GM19395 (cell line): ENCODE measurements around the gene BHLHE40.

Experiments
- ATAC-seq: cut with Tn5 transposase; IDR thresholded peaks from one replicate; pipeline ENCODE4 v1.9.1; 2021; ENCODE audit warnings: mild to moderate bottlenecking, moderate library complexity; ENCODE audit not compliant: unreplicated experiment

The BHLHE40 gene

DNA sequence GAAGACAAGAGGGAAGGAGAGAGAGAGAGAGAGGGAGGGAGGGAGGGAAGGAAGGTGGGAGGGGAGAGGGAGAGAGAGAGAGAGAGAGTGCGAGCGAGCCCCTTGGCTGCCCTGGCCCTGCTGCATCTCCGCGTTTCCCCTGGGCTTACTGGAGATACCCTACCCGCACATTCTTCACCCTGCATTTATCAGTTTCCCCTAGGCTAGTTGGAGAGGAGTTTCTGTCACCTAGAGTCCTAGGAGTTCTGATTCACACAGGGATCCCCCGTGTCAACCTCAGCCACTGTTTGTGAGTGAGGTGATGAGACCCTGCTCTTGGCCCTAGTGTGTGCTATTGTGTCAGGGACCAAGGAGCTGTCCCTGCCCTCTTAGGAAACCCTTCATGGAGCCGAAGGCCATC is 18.7 kb downstream of the BHLHE40 start:
- no peak for ATAC-seq

DNA sequence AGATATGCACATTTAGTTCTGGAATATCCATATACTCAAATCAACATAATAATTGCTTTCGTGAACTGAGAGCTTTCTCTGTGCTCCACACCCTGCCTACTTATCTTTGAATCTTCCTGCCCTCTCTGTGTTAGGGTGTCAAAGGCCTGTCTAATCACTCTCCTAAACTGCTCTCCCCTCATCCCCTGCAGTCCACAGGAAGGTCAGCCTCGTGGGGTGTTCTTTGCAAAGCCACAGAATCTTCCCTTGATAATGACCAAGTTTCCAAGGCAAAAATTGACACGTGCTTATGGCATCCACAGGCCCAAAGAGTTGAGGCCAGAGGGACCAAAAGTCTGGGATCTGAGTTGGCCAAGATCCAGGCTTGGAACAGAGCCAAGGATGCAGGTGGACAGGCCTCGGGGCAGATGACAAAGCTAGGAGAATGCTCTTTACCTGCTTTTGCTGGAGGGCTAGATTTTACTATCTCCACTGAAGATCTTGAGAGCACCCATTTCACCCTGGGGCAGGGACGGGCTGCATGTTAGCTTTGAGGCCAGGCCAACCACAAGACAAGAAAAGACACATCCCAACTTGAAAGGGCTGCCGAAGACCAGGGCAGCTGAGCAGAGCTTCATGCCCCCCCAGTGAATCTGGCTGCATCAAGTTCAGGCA is 20.4 kb downstream of the BHLHE40 start:
- no peak for ATAC-seq

DNA sequence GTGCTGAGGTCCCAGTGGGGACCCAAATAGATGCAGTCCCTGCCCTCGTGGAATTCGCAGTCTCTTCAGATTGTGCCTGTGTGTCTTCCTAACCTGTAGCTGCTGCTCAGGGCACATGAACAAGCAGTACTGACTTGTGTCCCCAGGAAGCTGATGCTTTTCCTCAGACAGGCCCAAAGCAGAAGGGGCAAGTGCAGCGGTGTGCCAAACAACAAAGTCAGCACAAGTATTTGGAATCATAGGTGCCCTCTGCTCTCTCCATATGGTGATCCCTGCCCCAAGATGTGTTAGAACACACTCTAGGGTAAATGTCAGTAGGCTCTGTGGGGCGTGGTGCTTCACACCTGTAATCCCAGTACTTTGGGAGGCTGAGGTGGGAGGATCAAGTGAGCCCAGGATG is 21.9 kb downstream of the BHLHE40 start:
- ATAC-seq = no peak

DNA sequence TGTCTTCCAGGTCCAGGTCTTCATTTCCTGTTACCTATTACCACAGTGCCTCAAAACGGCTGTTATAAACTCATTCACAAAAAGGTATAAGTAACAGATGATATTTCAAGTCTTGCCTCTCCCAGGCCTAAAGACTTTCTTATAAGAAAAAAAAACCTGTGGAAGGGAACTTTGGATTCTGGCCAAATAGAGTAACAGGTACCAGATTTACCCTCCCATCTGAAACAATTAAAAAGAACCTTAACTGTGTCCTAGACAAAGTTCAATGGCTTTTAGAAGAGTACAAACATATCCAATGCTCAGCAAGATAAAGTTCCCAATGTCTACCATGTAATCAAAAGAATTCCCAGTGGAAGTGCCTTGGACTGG is 22.6 kb downstream of the BHLHE40 start:
- ATAC-seq = no peak

DNA sequence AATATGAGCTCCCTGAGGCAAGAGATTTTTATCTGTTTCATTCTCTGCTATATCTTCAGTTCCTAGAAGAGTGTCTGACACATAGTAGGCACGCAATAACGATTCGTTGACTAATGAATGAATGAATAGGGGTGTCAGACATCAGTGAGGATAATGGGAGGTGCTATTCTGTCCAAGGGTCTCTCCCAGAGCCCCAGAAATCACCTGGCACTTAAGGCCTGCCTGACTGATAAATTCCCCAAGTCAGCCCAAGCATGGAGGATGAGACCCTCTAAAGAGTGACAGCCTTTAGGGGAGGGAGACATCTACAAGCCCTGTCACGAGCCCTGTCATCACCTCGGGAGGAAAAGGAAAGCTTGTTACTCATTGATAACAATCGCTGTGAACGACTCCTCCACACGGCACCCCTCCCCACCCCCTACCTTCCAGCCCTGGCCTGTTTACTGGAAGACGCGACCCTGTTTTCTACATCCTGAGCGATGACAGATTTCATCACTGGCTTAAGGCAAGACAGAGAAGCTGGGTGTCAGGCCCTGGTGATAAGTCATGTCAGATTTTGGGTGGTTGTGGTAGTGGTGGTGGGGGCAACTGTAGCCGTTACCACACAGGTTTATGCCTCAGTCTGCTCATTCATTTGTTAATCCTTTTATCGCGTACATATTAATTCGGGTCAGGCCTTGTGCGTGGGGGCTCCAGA is 23.1 kb downstream of the BHLHE40 start:
- no peak for ATAC-seq

DNA sequence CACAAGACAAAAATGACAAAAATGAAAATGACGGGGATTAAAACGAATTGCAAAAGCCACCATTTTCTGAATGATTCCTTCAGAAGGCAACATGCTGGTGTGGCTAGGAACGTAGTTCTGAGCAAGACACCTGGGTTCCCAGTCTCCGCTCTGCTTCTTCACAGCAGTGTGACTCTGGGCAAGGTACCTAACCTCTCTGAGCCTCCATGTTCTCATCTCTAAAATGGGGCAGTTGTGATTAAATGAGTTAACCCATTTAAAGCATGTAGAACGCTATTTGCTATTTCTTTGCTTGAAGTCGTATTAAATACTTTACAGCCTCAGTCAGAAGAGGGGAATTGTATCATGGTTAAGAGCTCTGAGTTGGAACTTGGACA is 23.6 kb downstream of the BHLHE40 start:
- no peak for ATAC-seq

DNA sequence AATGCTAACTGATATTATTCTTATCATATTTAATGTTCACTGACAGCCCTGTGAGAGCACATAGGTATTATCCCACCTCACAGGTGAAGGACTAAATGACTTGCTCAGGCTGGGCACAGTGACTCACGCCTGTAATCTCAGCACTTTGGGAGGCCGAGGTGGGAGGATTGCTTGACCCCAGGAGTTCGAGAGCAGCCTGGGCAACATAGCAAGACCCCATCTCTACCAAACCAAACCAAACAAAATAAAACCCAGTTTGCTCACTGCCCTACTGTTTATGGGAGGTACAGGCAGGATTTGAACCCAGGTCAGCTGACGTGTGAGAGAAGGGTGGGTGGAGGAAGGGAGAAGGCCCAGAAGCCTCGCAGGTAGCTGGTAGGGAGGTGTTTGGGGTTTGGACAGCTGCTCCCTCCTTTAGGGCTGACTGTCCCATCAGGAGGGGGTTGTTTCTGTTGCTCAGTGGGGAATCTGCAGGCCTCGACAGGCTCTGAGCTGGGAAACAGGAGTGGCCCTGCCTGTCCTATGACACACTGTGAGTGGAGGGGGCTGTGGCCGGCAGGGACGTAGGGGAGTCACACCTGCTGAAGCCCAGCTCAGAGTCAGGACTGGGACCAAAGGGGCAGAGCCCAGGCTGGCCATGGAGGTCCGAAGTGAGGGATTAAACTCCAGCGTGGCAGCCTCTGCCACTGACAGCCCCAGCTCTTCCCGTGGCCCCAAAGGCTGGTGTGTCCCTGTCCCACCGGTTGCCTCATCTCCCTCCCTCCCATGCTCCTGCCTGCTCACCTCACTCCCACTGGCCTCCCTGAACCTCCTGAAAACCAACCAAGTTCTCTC is 25.3 kb downstream of the BHLHE40 start:
- ATAC-seq = no peak

DNA sequence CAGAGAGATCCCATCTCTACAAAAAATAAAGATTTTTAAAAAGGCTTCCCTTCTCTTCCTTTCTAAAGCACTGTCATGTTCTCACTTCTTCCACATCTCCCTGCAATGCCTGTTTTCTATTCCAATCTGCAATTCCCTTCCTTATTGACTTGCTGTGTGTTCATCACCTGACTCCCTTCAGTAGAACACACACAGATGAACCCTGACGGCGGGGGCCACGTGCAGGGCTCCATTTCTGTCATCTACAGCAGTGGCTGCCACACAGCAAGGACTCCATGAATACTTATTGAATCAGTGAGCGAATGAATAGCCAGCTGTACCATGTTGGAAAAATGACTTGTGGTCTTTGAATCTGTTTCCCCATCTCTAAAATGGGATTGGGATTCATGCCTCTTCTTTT is 26.1 kb downstream of the BHLHE40 start:
- no peak for ATAC-seq

DNA sequence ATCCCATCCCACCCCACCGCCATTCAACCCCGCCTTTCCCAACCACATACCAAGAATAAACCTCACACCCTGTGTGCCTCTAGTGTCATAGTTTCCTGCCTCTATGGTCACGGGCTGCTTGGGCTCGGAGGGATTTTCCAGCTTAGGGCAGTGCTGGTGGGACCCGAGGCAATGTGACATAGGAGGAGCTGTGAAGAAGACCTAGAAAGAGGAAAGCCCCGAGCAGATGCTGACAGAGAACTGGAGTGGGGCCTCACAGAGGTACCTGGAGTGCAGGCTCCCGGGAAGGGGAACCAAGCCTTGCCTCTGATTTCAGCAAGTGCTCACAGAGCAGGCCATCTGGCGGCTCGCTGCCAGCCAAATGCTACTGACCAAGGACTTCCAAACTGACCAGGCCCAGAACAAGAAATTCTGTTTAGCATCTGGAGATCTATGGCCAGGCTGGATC is 27.5 kb downstream of the BHLHE40 start:
- peak; percentile 67 for ATAC-seq

DNA sequence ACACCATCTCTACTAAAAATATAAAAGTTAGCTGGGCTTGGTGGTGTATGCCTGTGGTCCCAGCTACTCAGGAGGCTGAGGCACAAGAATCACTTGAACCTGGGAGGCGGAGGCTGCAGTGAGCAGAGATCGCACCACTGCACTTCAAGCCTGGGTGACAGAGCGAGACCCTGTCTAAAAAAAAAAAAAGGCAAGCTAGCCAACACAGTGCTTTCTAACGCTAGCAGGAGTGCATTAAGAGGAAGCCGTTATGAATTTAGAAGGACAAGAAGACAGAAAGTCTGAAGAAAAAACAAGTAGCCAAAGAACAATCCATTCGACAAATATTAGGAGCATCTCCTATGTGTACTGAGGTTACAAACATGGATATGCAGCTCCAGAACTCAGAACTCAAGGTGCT is 28.6 kb downstream of the BHLHE40 start:
- no peak for ATAC-seq

DNA sequence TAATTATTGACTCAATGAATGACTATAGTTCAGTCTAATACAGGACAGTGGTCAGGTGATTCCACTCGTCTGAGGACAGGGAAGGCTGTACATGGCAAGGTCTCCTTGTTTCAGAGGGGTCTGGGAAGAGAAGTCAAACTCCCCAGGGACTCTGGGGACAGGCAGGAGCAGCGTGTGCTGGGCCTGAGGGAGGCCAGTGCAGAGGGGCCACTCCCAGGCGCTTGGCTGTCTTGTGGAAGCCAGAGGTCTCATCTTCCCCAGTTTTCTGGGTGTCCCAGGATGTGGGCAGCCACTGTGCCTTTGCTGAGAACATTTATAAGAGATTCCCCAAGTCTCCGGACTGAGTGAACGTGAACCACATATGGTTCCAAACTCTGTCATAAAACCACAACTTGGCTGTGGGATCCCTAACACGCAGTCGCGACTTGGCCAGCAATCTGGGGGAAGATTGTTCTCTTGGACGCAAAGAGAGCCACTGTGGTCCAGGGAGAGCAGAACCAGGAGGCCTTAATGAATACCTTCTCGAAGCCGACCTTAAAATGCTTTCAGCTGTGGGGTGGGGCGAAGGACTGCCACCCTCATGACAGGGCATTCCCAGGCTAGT is 30.4 kb downstream of the BHLHE40 start:
- no peak for ATAC-seq

DNA sequence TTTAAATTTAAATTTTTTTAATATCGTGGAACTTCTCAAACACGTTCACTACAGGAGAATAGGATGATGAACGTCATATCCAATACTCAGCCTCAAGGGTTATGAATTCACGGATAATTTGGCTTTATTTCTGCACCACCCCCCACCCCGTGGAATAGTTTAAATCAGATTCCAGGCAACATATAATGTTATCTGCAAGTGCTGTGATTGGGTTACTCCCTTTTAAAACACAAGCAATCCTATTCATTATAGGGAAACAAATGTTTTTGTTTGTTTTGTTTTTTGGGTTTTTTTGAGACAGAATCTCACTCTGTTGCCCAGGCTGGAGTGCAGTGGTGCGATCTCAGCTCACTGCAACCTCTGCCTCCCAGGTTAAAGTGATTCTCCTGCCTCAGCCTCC is 30.9 kb downstream of the BHLHE40 start:
- ATAC-seq = no peak

DNA sequence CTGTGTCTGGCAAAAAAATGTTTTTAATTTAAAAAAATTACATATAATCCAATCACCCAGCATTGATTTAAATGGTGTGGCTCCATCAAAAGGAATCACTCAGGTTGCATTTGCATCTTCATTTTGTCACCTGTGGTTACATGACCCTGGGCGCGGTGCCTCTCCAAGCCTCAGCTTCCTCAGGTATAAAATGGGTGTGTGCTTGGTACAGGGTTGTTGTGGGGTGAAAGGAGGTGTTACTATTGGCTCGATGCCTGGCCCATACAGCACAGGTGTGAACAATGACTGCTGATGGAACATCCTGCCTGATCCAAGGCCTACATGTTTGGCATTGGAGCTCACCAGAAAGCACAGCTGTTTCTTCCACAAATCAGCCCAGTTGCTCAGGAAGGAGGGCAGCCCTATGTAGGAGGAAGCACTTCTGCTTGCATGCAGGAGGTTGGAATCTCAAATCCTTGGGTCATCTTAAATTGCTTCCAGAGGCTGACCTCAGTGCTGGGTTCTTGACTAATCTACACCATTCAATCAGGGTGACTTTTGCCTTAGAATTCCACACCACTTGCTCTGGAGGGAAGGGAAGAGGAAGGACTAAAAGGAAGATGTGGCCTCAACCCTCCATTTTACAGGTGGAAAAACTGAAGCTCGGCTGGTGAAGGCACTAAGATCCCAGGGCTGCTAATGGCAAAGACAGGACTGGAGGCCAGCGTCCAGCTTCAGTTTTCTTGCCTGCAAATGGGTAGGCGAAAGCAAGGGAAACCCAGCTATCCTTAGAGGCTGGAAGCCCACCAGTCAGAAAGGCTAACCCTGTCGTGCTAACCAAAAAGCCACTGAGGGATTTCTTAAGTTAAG is 31.7 kb downstream of the BHLHE40 start:
- ATAC-seq = no peak

DNA sequence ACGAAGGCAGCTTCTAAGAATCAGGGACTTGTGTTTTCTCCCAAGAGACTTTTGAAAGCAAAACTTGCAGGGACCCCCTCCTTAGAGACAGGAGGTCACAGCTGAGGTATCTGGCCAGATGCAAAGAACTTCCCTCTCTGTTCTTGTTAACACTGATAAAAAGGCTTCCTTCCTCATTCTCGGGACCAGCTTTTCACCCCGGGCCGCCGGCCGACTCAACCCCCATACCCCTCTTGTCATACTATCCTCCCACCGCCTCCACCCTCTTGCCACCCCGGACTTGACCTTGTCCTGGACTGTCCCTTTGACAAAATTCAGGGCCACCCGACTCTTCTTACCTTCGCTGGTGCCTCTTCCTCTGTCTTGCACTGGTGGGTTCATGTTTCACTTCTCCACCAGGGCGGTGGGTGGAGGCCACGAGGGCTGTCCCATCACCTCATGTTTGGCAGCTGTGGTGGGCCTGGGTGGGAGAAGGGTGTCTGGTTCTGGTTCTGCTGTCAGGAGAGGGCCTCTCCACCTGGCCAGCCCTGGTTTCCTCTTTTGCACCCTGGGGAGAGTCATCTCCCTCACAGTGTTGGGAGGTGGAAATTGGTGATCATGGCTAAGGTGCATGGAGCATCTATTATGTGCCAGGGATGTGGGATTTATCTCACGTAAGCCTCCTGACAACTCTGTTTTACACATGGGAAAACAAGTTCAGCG is 32.5 kb downstream of the BHLHE40 start:
- peak; percentile 64 for ATAC-seq

DNA sequence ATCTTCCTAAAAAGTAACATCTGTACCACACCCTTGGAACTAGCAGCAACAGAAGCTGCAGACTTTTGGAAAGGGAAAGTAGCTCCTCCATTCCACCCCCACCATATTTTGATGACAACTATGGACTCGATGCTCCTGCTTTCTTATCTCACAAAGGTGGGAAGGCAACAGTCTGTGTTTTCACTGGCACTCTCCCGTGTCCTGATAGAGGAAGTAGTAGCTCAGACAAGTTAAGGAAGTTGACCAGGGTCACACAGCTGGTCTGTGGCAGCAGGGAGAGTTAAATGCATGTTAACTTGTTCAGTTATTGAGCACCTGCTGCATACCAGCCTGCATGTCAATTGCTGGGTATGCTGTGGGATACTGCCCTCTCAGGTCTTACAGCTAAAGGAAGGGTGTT is 33.1 kb downstream of the BHLHE40 start:
- ATAC-seq = no peak

DNA sequence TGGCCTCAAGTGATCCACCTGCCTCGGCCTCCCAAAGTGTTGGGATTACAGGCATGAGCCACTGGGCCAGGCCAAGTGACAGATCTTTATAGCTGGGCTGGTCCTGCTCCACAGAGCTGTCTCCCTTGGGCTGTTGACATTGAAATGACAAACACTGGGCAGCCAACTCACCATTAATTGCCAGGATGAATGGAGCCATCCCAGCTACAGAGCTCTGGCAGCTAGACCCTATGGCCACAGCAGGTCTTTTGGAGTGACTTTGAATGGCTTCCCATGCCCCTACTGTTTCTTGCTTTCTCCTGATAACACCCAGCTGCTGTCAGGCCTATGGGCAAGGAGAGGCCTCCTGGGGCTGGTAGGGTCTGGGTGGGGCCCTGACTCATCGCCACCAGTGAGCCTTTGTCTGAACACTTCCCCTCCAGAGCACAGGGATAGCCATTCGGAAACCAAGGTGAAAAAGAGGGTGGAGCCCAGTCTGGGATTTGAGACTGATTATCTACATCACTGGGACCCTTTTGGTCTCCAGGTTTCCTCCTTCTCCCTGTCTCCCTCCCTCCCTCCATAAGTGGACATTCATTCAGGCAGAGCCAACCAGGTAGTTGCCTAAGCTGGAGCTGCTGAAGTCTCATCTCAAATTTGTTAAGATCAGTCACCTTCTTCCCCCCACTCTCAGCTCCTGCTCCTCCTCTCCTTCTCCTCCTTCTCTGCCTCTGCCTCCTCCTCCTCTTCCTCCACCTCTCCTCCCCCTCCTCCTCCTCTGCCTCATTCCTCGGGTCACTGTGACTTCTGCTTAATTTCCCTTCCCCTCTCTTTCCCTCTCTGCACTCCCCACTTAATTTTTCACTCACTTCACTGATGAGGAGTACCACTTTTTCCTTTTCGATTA is 34.0 kb downstream of the BHLHE40 start:
- ATAC-seq = no peak

DNA sequence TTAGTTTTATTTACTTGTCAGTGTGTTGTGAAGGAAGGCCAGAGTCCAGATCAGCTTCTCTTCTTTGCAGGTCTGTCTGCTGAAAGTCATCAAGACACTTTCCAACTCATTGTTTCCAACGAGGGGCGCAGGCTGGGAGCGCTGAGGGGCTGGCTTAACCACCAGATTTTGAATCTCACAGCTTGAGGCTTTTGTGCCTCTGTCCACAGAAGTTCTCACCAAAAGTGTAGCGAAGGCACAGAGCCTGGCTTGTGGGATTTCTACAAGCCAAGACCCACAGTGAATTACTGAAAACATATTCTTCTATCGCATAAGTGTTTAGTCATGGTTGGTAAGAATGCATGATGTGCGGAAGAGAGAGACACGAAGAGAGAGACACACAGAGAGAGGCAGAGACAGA is 35.2 kb downstream of the BHLHE40 start:
- no peak for ATAC-seq

DNA sequence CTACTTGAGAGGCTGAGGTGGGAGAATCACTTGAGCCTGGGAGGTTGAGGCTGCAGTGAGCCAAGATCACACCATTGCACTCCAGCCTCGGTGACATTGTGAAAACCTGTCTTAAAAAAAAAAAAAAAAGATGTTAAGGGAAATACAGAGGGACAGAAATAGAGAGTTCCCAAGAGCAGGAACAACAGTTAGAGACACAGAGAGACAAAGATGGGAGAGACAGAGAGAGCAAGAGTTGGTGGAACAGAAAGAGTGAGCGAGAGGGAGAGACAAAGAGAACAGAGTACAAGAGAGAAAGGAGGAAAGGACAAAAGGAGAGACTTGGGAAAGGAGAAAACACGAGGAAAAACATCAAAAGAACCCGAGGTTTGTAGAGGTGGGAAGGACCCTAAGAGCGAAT is 35.8 kb downstream of the BHLHE40 start:
- ATAC-seq = no peak
